C4-2B (cell line): ENCODE data around the gene ISCU.

Experiments used
- CTCF ChIP-seq: fragments of 450-650 bp; conservative IDR thresholded peaks from 2 replicates; pipeline ENCODE4 v1.5.1; 2017; ENCODE audit warnings: mild to moderate bottlenecking
- ZFX ChIP-seq: fragments of 450-650 bp; IDR thresholded peaks from 2 replicates; pipeline ENCODE4 v1.6.1; 2017

GRCh38 chr12:108581311-108582227 lies 19.2 kb downstream of the ISCU start:
- TF ChIP-seq CTCF (no peak), ZFX (no peak)
